ENCODE measurements around the gene ERAS.
"Not testable (repeated sequence)": the region's sequence is repeated elsewhere in the genome, so short reads cannot be mapped to it uniquely, and the experiment has no call there.

The ERAS gene

GRCh38 chrX:48814722-48815121 is 11.6 kb upstream of the ERAS start:
- H3K4me3 ChIP-seq (ENCODE audit: low read depth, low read length), result no peak overlapping the region
- no peak for DNase-seq (ENCODE audit: low read depth)
- no peak for TF ChIP-seq POLR2A (IDR thresholded peaks at IDR 0.05; ENCODE audit: extremely low read depth, insufficient read length)
- TF ChIP-seq MYC (IDR thresholded peaks at IDR 0.05; ENCODE audit: low read depth, low read length), result no peak
- TF ChIP-seq MAX (IDR thresholded peaks at IDR 0.05; ENCODE audit: low read depth, low read length), result no peak
- TF ChIP-seq CTCF (IDR thresholded peaks at IDR 0.05; ENCODE audit: low read depth, low read length), result no peak

DNA sequence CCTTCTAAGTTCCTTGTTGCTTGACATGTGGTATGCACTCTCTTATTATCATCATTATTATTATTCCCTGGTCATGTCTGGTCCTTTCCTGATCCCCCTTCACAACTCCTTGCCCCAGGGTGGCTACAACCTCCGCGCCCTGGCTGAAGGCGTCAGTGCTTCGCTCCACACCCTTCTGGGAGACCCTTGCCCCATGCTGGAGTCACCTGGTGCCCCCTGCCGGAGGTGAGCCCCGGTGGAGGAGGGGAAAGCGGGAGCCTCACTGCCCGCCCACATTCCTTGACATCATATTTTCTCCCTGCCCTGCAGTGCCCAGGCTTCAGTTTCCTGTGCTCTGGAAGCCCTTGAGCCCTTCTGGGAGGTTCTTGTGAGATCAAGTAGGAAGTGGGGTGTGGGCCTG is 11.0 kb upstream of the ERAS start:
- TF ChIP-seq POLR2A (IDR thresholded peaks at IDR 0.05; ENCODE audit: extremely low read depth, insufficient read length), result no peak
- no peak for TF ChIP-seq CTCF (IDR thresholded peaks at IDR 0.05; ENCODE audit: low read depth, low read length)
- no peak for TF ChIP-seq MAX (IDR thresholded peaks at IDR 0.05; ENCODE audit: low read depth, low read length)
- no peak for TF ChIP-seq MYC (IDR thresholded peaks at IDR 0.05; ENCODE audit: low read depth, low read length)
- no peak overlapping the region for H3K4me3 ChIP-seq (ENCODE audit: low read depth, low read length)
- DNase-seq (ENCODE audit: low read depth), result no peak

DNA sequence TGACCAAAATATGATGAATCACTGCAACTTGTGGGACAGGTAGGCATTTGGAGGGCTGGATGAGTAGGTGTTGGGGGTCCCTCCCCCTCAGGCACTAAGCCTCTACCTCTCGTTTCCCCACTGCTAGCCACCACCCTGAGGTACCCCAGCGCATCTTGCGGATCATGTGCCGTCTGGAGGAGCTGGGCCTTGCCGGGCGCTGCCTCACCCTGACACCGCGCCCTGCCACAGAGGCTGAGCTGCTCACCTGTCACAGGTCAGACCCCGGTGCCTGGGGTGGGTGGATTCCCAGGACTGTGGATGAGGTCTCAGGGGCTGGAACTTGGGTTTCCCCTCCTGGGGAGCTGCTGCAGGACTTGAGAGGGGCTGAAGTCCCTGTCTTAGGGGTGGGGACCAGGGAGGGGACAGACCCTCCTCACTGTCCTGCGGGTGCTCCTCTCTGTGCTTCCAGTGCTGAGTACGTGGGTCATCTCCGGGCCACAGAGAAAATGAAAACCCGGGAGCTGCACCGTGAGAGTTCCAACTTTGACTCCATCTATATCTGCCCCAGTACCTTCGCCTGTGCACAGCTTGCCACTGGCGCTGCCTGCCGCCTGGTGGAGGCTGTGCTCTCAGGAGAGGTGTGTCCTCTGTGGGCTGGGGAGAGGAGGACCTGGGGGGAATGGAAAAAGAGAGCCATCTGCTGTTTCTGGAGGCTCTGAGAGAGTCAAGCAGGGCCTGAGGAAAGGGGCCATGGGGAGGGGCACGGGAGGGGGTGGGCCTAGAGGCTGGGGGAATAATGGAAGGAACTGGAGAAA is 10.1 kb upstream of the ERAS start:
- TF ChIP-seq CTCF (IDR thresholded peaks at IDR 0.05; ENCODE audit: low read depth, low read length) (no peak), POLR2A (IDR thresholded peaks at IDR 0.05; ENCODE audit: extremely low read depth, insufficient read length) (no peak), MYC (IDR thresholded peaks at IDR 0.05; ENCODE audit: low read depth, low read length) (no peak), MAX (IDR thresholded peaks at IDR 0.05; ENCODE audit: low read depth, low read length) (no peak)
- no peak for DNase-seq (ENCODE audit: low read depth)

GRCh38 chrX:48818098-48818497 is 8.2 kb upstream of the ERAS start:
- H3K4me3 ChIP-seq (ENCODE audit: low read depth, low read length), result no peak overlapping the region
- TF ChIP-seq POLR2A (IDR thresholded peaks at IDR 0.05; ENCODE audit: extremely low read depth, insufficient read length) (no peak), MYC (IDR thresholded peaks at IDR 0.05; ENCODE audit: low read depth, low read length) (no peak), CTCF (IDR thresholded peaks at IDR 0.05; ENCODE audit: low read depth, low read length) (no peak), MAX (IDR thresholded peaks at IDR 0.05; ENCODE audit: low read depth, low read length) (no peak)
- no peak for DNase-seq (ENCODE audit: low read depth)

More for the DNA sequence above, 10.1 kb upstream of the ERAS start:
- H3K4me3 ChIP-seq (ENCODE audit: low read depth, low read length), result no peak overlapping the region

DNA sequence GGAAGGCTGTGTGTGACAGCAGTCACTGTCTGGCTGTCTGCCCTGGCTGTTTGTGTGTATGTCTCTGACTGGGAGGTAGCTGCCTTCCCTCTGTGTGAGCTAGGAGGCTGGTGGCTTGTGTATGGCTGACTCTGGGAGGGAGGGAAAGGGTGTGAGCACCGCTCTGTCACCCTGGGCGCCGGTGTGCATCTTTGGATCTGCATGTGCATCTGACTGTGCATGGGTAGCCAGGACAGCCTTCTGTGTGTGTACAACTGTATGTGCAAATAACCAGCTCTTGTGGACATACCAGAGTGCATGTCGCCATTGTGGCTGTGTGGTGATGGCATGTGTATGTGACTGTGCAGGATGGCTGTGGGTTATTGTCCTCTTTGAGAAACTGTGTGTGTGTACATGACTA is 7.4 kb upstream of the ERAS start:
- H3K4me3 ChIP-seq (ENCODE audit: low read depth, low read length), result no peak overlapping the region
- TF ChIP-seq MAX (IDR thresholded peaks at IDR 0.05; ENCODE audit: low read depth, low read length) (no peak), CTCF (IDR thresholded peaks at IDR 0.05; ENCODE audit: low read depth, low read length) (no peak), POLR2A (IDR thresholded peaks at IDR 0.05; ENCODE audit: extremely low read depth, insufficient read length) (no peak), MYC (IDR thresholded peaks at IDR 0.05; ENCODE audit: low read depth, low read length) (no peak)
- DNase-seq (ENCODE audit: low read depth), result no peak

DNA sequence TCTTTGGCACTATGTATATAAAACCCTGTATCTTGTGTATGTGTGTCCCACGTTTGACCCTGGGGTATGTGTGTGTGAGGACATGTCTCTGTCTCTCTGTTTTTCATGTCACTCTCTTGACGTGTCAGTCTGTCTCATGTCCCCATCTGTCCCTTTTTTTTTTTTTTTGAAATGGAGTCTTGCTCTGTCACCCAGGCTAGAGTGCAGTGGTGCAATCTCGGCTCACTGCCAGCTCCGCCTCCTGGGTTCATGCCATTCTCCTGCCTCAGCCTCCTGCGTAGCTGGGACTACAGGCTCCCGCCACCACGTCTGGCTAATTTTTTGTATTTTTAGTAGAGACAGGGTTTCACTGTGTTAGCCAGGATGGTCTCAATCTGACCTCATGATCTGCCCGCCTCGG is 6.9 kb upstream of the ERAS start:
- not testable (repeated sequence) for H3K4me3 ChIP-seq (ENCODE audit: low read depth, low read length); DNase-seq (ENCODE audit: low read depth)
